Measurements from ENCODE around the gene GLI3. TPM values are rescaled to one million over a fixed set of nuclear protein-coding genes. Genes with fewer than 3 reads are reported as not detected.

The GLI3 gene
- total and polyA plus RNA-seq, 10 of the 15 experiments (the other 5 are each of a cell fraction or from before 2014, with no cell fraction given): 0.01 TPM; not detected in 8

DNA sequence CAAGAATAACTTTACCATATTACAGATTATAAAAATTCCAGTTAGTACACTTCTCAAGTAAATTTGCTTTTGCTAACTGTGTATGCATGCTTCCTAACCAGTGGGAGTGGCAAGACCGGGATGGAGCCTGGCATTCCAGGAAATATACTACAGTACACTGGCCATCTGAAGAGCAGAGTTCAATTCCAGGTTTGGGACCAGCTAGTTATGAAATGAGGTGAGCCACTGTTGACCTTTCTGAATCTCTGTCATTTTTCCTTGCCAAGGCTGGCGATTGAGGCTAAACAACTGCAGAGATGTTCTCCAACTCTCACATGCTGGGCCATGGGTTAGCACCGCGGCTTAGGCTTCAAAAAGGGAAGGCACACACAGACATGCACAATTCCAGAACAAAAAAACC is 258.2 kb downstream of the GLI3 start:
- no TSS peak for BruUV-seq (replicated peaks)
- TF ChIP-seq POLR2AphosphoS2 (IDR thresholded peaks at IDR 0.05; ENCODE audit: low read depth, low read length) (no peak), ZNF274 (IDR thresholded peaks at IDR 0.05; ENCODE audit: insufficient read depth, insufficient read length) (no peak), PRDM15 (CRISPR knock-in tag; IDR thresholded peaks at IDR 0.05) (no peak), IKZF1 (conservative IDR thresholded peaks at IDR 0.05) (no peak), YY1 (IDR thresholded peaks at IDR 0.05; ENCODE audit: low read depth, low read length) (no peak), ASH2L (IDR thresholded peaks at IDR 0.05; ENCODE audit: borderline replicate concordance, low read depth) (no peak), SPI1 (IDR thresholded peaks at IDR 0.05; ENCODE audit: borderline replicate concordance, insufficient read depth, low read depth, low read length) (no peak), POLR2A (IDR thresholded peaks at IDR 0.05; ENCODE audit: low read depth, low read length) (no peak), ZNF622 (IDR thresholded peaks at IDR 0.05) (no peak), NRF1 (conservative IDR thresholded peaks at IDR 0.05; ENCODE audit: low read depth, low read length) (no peak), MXI1 (IDR thresholded peaks at IDR 0.05; ENCODE audit: low read depth, low read length) (no peak), TBL1XR1 (IDR thresholded peaks at IDR 0.05; ENCODE audit: low read depth, low read length) (no peak), SMAD5 (IDR thresholded peaks at IDR 0.05; ENCODE audit: low read depth) (no peak), LARP7 (IDR thresholded peaks at IDR 0.05) (no peak), EZH2 (IDR thresholded peaks at IDR 0.05; ENCODE audit: borderline replicate concordance, control insufficient read depth, low read depth, low read length) (no peak), IKZF2 (IDR thresholded peaks at IDR 0.05) (no peak), SKIL (IDR thresholded peaks at IDR 0.05; ENCODE audit: low read depth, poor library complexity, severe bottlenecking) (no peak), ZNF384 (IDR thresholded peaks at IDR 0.05; ENCODE audit: borderline replicate concordance, low read depth, low read length) (no peak), TCF3 (IDR thresholded peaks at IDR 0.05; ENCODE audit: borderline replicate concordance, insufficient read depth, low read depth, low read length) (no peak)
- Histone ChIP-seq H3K27me3 (replicated peaks in 1 of 2; ENCODE audit: control insufficient read depth in 2 of 2, insufficient read depth in 2 of 2, low read length in 1 of 2) (no peaks in the 10 kb centered on the region; a peak in 1 of 4 replicates), H3K4me1 (ENCODE audit: control insufficient read depth, insufficient read depth, low read length) (no peaks in the 10 kb centered on the region), H3K4me2 (ENCODE audit: control insufficient read depth, insufficient read depth) (no peak overlapping the region), H3K36me3 (ENCODE audit: control insufficient read depth in 2 of 2, insufficient read depth in 2 of 2, low read length in 1 of 2) (no peaks in the 10 kb centered on the region), H3K9me3 (replicated peaks; ENCODE audit: control insufficient read depth, insufficient read depth, low read length) (no peaks in the 10 kb centered on the region), H3K4me3 (no peak overlapping the region), H2AFZ (ENCODE audit: control insufficient read depth, low read depth, low read length) (no peak overlapping the region), H4K20me1 (ENCODE audit: control insufficient read depth, insufficient read depth) (no peaks in the 10 kb centered on the region; the same call in 1 of the 2 replicates), H3K79me2 (ENCODE audit: control insufficient read depth, insufficient read depth, low read length) (no peaks in the 10 kb centered on the region), H3K27ac (ENCODE audit: control insufficient read depth, insufficient read depth) (no peak overlapping the region), H3K9ac (ENCODE audit: control insufficient read depth, insufficient read depth, low read length) (no peak overlapping the region)
- POLR2A ChIA-PET: no interaction called here
- RAD21 ChIA-PET (ENCODE audit: unreplicated experiment): interaction anchor here (0.5 to 3.6 kb wide), 4 partner anchors 63 to 897 kb away, joined by 3 to 12 read pairs (median 4); no protein-coding TSS in a partner anchor
- ATAC-seq (no peak), FAIRE-seq (no peak), DNase-seq (ENCODE audit: low read depth, low spot score) (no peak)
- in situ Hi-C loops (cut with MboI) (loop anchor here (10.0 kb wide), 1 partner anchor 866 kb away; no protein-coding TSS in a partner anchor), intact Hi-C loops (cut with micrococcal nuclease; ENCODE audit: unreplicated experiment) (loop anchor here (2.0 to 5.0 kb wide), 2 partner anchors 712 to 863 kb away; no protein-coding TSS in a partner anchor)
- CTCF ChIA-PET: interaction anchor here (0.7 to 6.6 kb wide), 16 partner anchors 8 to 1476 kb away, joined by 3 to 89 read pairs (median 4); no protein-coding TSS in a partner anchor
- WGBS (ENCODE audit: insufficient coverage, insufficient replicate concordance, low lambda C conversion rate, missing lambda C conversion rate): 44% methylated on average over 4 of the region's 4 CpGs
- SMC1A ChIA-PET (ENCODE audit: uncharacterized antibody, unreplicated experiment): interaction anchor here (1.2 to 1.3 kb wide), 2 partner anchors 48 to 518 kb away, joined by 3 read pairs; no protein-coding TSS in a partner anchor

Measured in GM12878 (cell line).